HG02852 (cell line): ENCODE results near the gene COA4.
"Not testable (repeated sequence)": the region's sequence is repeated elsewhere in the genome, so short reads cannot be mapped to it uniquely, and the experiment has no call there.

Experiments
- ATAC-seq: cut with Tn5 transposase; IDR thresholded peaks from one replicate; pipeline ENCODE4 v1.9.1; 2021; ENCODE audit warnings: mild to moderate bottlenecking, moderate library complexity; ENCODE audit not compliant: unreplicated experiment

COA4 gene

DNA sequence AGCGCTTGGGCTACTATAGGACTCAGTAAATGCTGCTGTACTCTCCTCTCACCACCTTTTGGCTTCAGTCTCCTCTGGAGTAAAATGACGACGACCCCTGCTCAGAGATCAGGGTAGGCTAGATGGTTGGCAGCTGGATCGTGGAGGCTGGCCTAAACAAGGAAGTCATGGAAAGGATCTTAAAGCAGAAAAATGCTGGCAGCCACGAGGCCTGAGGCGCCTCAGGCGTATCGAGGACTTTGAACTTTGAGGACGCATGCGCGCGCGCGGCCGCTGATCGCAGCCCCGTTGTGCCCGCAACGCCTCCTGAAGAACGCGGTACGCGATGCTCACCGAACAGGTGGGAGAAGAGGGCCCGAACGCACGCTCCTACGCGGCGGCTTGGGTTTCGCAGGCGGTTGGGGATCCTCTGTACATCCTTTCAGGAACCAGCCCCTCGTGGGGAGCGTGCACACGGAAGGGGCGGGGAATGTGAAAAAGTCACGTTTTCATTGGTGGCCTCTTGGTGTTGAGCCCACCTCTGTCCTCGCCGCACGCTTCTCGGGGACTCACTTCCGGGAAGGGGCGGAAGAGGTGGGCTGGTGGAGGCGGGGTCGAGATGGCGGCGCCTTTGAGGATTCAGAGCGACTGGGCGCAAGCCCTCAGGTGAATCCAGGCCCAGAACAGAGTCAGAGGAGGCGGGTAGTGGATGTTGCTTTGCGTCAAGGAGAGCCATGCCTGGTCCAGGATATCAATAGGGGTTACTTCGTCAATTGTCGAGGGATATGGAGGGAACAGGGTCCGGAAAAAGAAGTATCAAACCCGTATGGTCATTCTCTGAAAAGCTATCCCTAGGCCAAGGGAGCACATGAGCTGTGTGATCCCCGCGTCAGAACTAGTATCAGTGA is at the start of gene COA4, which contains the start of gene PAAF1:
COA4 (minus strand) TSS at position 423 of the 887 bp plus-strand sequence. CDS start 3,468 bp downstream, outside the sequence.
PAAF1 (plus strand) TSS at position 576 of the 887 bp plus-strand sequence; CDS start at position 599, 23 bp downstream.
- ATAC-seq: peak; percentile 93

DNA sequence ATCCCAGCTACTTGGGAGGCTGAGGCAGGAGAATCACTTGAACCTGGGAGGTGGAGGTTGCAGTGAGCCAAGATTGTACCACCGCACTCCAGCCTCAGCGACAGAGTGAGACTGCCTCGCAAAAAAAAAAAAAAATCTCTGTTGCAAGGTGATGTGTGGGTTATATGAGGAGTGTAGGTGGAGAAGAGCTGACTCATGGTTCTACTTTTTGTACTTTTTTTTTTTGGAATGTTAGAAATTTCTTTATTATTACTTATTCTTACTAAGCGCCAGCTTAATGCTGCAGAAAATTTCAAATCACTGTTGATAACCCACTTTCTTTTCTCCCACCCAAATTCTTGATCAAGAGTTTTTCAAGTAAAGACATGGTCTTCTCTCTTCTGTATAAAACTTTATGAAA is 44.5 kb upstream of the COA4 start:
- ATAC-seq: no peak

DNA sequence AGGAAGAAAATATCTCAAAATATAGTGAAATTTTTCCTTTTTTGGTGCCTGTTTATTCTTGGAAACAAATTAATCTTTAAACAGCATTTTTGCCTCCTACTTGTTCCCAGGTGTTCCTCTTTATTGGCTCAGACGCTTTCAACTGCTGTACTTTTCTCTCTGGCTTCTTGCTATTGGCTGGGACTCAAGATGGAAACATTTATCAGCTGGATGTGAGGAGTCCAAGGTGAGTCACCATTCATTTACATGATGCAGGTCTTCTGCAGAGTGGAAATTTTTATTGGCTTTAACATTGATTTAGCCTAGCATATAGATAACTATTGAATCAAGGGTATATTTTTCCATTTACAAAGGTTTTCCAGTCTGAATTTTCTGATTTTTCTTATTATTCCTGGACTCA is 39.8 kb upstream of the COA4 start:
- no peak for ATAC-seq

DNA sequence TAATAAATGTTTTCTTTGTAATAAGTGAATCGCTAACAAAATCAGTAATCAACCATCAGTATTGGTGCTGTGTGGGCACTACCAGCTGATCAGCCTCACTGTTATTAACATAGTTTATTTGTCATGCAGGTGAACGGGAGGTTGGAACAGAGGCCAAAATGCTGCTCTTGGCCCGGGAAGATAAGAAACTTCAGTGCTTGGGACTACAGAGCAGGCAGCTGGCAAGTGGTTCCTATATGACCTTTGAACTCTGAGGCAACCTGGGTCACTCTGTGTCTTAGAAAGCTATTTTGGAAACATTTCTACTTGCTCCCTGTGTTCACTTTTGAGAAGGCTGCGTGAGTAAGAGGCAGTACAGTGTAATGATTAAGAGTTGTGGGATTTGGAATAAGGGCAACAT is 37.6 kb upstream of the COA4 start:
- no peak for ATAC-seq

DNA sequence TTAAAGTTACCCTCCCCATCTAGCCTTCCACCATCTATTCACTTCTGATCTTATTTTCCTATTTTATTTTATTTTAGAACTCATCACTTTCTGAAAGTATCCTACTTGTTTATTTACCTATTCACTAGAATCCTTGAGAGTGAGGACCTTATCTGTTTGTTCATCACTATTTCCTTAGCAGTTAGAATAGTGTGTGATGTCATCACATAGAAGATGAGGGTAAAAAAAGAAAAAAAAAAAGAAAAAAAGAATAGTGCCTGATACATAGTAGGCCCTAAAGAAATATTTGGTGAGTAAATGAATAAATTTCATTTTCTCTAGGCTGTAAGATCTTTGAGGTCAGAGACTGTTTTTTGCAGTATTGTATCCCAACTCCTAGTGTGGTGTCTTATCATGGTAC is 36.8 kb upstream of the COA4 start:
- no peak for ATAC-seq

DNA sequence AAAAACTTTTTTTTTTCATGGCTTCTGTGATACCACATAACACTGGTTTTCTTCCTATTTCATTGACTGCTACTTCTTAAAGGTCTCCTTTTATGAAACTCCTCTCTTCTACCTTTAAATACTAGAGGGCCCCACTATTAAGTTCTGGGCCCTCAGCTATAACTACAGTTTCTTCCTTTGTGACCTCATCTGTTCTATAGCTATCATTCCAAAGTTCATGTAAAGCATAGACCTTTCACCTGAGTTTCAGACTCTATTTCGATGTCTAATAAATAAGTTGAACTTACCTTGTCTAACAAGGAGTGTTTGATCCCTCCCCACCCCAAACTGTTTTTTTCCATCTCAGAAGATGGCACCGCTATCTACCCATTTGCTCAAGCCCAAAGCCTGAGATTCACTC is 35.4 kb upstream of the COA4 start:
- no peak for ATAC-seq

DNA sequence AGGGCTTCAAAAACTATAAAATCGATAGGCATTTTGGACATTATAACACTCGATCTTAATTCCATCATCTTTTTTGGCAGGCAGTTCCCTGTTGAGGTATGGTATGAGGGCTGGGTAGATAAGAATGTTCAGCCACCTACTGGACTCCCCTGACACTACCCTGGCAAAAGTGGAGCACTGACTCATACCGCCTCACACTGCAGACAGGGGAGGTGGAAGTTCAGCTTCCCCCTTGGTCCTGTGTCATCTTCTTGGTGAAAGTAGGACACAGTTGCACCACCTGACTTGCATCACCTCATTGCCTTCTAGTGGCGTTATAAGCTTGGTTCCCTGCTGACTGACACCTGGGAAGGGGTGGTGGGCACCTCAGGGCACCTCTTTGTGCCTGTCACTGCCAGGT is 30.5 kb upstream of the COA4 start:
- no peak for ATAC-seq

DNA sequence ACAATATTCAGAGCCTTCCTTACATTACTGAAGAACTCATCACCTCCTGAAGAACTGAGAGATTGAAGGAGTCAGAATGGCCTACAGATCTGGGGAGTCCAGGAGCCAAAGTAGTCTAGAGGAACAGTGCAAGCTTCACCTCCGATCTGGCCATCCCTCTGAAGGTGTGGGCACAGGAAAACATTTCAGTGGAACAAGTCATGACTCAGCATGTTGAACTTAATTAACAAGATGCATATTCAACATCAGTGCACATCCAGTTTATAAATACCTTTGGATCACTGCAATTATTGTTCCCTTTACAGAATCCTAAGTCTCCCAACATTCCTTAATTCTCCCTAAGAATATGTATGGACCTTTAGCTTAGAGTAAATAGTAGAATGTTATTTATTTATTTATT is 25.7 kb upstream of the COA4 start:
- ATAC-seq: no peak

DNA sequence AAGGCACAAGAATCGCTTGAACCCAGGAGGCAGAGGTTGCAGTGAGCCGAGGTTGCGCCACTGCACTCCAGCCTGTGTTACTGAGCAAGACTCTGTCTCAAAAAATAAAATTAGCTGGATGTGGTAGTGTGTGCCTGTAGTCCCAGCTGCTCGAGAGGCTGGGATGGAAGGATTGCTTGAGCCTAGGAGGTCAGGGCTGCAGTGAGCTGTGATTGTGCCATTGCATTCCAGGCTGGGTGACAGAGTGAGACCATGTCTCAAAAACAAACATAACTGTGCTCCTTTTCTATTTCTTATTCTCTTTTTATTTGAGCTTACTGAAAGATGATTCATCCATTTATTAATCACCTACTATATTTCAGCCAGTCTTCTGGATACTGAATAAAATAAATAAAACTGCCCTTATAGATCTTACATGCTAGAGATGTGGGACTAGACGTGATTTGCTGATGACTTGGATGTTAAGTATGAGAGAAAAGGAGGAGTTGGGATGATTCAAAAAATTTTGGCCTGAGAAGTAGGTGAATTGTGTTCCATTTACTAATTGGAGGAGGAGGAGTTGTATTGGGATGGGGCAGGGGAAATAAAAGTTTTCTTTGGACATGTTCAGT is 18.2 kb upstream of the COA4 start:
- no peak for ATAC-seq

DNA sequence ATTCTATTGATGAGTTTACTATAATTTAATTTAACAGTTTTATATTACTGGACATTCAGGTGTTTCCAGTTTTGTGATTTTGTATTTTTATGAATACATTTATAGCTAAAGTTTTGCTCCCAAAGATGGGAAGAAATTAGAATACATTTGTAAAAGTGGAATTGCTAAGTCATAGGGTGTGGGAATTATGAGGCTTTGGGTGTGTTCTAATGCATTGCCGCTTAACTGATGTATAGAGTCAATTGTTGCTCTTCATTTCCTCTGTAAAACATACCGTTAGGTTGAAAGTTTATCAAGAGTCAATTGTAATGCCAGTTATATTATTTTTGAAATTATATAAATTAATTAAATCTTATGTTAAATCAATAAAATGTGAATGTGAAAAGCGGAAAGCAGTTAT is 16.4 kb upstream of the COA4 start:
- ATAC-seq: no peak

DNA sequence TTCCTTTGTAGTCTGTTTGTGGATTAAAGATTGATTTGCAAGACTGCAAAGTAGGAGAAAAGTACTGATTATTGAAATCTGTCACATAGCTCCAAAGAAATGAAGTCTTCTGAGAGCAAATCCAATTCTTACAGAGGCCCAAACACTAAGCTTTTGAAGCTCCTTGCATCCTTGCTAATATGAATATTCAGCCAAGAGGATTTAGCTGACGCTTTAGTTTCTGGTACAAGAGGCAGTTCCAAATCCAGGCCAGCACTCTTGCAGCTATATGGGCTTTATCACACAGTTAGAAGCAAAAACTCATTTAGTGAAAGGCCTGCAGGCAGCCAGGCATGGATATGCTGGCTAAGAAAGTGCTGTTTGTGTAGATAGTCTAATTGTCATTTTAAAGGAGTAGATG is 12.9 kb upstream of the COA4 start:
- no peak for ATAC-seq

DNA sequence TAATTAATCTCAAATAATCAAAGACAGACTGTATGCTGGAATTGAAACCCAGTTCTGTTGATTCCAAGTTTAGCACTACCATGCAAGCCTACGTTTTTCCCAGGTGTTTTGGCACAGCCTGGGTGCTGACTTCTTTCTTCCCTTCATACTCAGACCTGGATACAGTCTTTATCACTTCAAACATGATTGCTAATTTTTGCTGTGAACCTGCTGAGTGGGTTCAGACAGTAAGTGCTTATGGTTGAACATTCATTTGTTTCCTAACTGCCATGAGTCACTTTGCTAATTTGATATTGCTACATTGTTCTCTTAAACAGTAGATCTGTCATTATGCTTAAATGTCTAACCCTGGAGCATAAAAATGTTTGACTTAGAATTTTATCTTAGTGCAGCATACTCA is 12.4 kb upstream of the COA4 start:
- ATAC-seq: no peak

DNA sequence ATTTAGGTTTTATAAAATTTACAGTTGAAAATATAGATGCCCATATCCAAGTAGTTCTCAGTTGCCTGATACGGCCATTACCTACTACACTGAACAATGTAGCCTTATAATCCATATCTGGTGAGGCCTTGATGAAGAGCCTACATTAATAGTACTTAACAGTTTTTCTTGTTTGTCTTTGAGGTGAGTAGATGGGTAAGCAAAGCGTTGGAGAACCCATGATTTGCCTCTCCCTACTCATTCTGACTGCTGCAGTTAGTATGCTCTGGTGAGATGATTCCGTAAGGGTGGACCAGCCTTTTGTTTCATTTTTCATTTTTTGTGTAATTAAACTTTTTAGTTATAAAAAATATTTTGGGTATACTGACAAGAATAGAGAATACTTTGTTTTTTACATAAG is 11.6 kb upstream of the COA4 start:
- no peak for ATAC-seq

DNA sequence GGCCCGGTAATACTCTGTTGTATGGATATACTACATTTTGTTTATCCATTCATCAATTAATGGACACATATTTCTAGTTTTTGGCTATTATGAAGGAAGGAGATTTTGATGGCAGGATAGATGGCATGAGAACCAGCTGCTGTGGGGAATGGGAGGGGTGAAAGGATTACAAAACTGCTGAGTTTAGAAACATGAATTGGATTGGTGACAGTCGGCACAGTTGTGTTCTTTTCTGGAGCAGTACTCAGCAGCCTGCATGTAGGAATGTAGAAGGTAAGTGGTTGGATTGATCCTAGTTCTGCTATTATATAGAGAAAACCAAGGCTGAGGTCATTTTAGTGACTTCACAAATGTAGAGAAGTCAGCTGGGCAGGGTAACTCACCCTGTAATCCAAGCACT is 7.2 kb upstream of the COA4 start:
- no peak for ATAC-seq

DNA sequence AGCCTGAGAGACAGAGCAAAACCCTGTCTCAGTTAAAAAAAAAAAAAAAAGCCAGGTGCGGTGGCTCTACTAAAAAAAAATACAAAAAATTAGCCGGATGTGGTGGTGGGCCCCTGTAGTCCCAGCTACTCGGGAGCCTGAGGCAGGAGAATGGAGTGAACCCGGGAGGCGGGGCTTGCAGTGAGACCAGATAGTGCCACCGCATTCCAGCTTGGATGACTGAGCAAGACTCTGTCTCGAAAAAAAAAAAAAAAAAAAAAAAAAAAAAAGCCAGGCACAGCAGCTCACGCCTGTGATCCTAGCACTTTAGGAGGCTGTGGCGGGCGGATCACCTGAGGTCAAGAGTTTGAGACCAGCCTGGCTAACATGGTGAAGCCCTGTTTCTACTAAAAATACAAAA is 3.8 kb upstream of the COA4 start:
- not testable (repeated sequence) for ATAC-seq

DNA sequence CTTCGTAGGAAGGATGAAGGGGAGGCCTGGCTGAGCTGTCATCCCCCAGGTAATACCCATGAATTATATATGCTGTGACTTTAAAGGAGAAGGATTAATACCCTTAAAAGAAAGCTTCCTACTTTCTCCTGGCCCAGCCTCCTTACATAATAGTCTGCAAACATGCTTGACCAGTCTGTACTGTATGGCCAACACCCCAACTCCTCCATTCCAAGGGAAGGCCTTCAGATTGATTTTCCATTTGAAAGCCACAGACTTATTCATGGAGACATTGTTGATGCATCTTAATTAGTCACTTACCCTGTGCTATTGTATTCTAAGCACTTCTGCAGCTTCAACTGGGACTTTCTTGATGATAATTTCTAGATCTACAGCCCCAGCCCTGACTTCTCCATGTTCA is 2.1 kb upstream of the COA4 start:
- no peak for ATAC-seq

DNA sequence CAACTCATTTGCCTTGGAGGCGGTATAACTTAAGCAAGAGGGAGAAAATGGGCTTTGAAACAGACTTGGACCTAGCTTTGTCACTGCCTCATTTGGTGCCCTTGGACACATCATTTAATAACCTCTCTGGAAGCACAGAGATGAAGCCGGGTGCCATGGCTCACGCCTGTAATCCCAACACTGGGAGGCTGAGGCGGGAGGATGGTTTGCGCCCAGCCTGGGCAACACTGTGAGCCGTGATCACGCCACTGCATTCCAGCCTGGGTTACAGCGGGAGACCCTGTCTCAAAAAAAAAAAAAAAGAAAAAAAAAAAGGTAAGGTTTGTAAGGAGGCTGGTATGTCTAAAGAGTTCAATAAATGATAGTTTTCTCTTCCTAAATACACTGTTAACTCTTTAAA is 806 bp downstream of the COA4 start:
- ATAC-seq: no peak

DNA sequence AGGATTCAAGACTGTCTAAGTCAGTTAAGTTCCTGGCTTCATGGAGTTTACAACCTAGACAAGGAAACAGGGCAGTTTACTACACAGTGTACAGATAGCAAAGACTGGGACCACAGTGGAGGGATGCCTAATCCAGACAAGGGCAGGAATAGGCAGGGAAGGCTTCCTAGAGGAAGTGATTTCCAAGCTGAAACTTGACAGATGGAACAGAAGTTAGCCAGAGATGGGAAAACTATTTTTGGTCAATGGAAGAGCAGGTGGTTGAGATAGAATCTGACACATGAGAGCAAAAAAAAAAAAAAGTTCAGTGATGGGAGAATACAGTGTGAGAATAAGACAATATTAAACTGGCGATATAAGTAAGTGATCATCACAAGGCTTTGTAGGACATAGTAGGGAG is 1.3 kb downstream of the COA4 start:
- ATAC-seq: no peak

DNA sequence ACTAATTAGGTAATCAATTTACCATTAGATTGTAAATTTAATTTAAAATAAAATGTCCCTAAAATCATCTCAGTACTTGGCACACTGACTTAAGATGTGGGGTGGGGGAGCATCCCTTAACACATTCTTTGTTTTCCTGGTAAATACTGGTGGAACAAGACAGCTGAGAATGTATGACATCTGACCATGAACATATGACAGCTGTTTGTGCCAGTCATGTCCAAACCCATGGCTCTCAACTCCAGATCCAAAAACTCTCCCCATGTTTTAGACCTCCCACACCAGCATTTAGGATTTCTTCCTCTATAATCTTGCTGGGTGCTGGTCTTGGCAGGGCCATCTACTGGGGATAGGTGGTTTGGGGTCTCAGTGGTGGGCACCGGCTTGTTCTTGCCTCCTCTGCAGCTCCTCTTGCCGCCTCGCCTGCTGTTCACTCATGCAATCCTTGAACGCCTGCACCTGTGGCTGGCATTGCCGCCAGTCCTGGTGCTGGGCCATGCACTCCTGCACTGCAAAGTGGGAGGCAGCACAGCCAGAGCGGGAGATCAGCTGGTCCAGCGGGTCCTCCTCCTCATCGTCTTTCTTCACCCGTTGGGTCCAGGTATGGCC is 3.8 kb downstream of the COA4 start:
- ATAC-seq: no peak

DNA sequence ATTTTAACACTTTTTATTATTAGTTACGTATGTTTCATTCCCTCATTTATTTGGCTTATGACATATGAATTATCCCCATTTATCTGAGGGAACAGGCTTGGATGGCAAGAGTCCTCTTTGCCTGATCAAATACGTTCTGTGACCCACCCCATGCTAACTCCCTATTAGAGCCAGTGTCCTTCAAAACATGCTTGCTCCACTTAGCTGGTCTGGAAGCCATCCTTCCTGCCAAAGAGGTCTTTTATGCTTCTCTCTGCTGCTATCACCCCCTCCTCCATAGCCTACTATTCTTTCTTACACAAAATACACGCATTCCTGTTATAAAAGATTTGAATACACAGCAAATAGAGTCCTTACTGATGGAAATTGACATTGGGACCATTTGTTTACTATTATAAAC is 6.4 kb downstream of the COA4 start:
- ATAC-seq: no peak

DNA sequence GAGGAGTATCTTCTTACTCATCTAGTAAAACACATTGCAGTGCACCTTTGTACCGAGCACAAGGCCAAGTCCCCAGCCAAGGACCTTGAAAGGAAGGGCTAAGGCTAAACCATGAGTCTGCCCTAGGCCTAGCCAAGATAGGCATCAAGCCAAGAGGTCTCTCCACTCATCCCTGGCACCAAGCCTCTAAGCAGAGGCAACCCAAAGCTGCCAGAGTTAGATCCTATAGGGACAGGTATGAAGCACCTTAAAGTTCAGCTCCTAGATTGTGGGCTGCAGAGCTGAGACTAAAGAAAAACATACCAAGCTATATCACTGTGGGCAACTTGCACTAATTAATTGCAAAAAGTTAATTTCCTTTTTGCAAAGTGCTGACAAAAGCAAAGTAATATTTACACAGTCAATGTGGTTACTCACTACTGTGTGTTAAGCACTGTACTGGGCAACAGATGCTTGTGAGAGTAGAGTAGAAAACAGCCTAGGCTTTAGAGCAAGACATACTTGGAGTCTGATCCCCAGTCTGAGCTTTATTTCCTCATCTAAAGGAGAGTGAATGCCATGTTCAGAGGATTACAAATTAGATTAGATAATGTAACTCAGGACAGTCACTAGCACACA is 7.2 kb downstream of the COA4 start:
- no peak for ATAC-seq

DNA sequence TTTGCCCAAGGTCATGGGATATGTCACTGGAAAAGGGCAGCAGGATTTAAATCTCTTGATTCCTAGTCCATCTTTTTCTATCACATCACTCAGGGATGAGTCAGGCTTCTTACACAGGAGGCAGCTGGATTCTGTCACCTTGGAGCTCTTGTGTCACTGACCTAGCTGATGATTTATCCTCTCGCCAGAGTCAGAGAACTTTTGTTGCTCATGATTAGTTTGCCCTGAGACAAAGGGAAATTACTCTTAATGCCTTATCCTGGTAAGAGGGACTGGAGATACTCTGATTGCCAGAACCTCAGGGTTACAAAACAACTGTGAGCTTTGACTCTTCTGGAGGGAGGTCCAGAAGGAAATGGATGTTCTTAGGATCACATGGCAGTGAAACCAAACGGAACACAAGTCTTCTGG is 10.1 kb downstream of the COA4 start:
- no peak for ATAC-seq
